Mucosa of stomach (tissue), 1 donor: Measurements from ENCODE around the gene PYHIN1.
"Not testable (repeated sequence)": the region's sequence is repeated elsewhere in the genome, so short reads cannot be mapped to it uniquely, and the experiment has no call there.

Experiments
- H3K27me3 ChIP-seq: one replicate; pipeline ENCODE4 v1.7.0; 2013; ENCODE audit warnings: mild to moderate bottlenecking, low read length; ENCODE audit not compliant: control insufficient read depth, insufficient read depth
- H3K36me3 ChIP-seq: one replicate; pipeline ENCODE4 v1.7.0; 2013; ENCODE audit warnings: low read length; ENCODE audit not compliant: control insufficient read depth, insufficient read depth
- H3K4me1 ChIP-seq: one replicate; pipeline ENCODE4 v1.7.0; 2013; ENCODE audit warnings: mild to moderate bottlenecking, low read length; ENCODE audit not compliant: control insufficient read depth, insufficient read depth
- H3K4me3 ChIP-seq: one replicate; pipeline ENCODE4 v1.7.0; 2013; ENCODE audit warnings: low read length
- H3K9ac ChIP-seq: one replicate; pipeline ENCODE4 v1.7.0; 2013; ENCODE audit warnings: mild to moderate bottlenecking, low read length, moderate library complexity
- H3K9me3 ChIP-seq: one replicate; pipeline ENCODE4 v1.7.0; 2013; ENCODE audit warnings: mild to moderate bottlenecking, low read length, moderate library complexity; ENCODE audit not compliant: control insufficient read depth
- donor health status: Pancreatic carcinoma.

PYHIN1 gene

GRCh38 chr1:159007726-159008125 is 76.4 kb downstream of the PYHIN1 start:
- no peaks in the 10 kb centered on the region for H3K36me3 ChIP-seq
- H3K9ac ChIP-seq, result no peak overlapping the region
- H3K4me3 ChIP-seq, result no peak overlapping the region
- H3K4me1 ChIP-seq, result peaks cover 10% of the 10 kb centered on the region
- no peaks in the 10 kb centered on the region for H3K9me3 ChIP-seq
- no peaks in the 10 kb centered on the region for H3K27me3 ChIP-seq

GRCh38 chr1:159008744-159009188 is 77.4 kb downstream of the PYHIN1 start:
- Histone ChIP-seq H3K9me3 (no peaks in the 10 kb centered on the region), H3K36me3 (no peaks in the 10 kb centered on the region), H3K9ac (no peak overlapping the region), H3K4me3 (no peak overlapping the region), H3K27me3 (no peaks in the 10 kb centered on the region), H3K4me1 (peaks cover 10% of the 10 kb centered on the region)

- no peaks in the 10 kb centered on the region for H3K27me3 ChIP-seq
- no peaks in the 10 kb centered on the region for H3K9me3 ChIP-seq
- H3K36me3 ChIP-seq, result no peaks in the 10 kb centered on the region
- no peak overlapping the region for H3K9ac ChIP-seq
- H3K4me3 ChIP-seq, result no peak overlapping the region
- H3K4me1 ChIP-seq, result peaks cover 10% of the 10 kb centered on the region
Measured at GRCh38 chr1:159009287-159009686, 77.9 kb downstream of the PYHIN1 start.

- no peaks in the 10 kb centered on the region for H3K9me3 ChIP-seq
- H3K4me1 ChIP-seq, result peaks cover 10% of the 10 kb centered on the region
- peak within 1 kb of the TSS; percentile 66 for H3K9ac ChIP-seq
- H3K27me3 ChIP-seq, result no peaks in the 10 kb centered on the region
- peak within 1 kb of the TSS; percentile 23 for H3K4me3 ChIP-seq
- H3K36me3 ChIP-seq, result no peaks in the 10 kb centered on the region
Measured at GRCh38 chr1:159009704-159010361, 78.5 kb downstream of the PYHIN1 start, which contains the start of gene IFI16. Gene IFI16 (plus strand): TSS chr1:159009907. CDS start chr1:159014681, 4,774 bp downstream.

- Histone ChIP-seq H3K9ac (peak overlapping the region; percentile 66), H3K4me1 (peaks cover 13% of the 10 kb centered on the region), H3K27me3 (no peaks in the 10 kb centered on the region), H3K4me3 (peak overlapping the region; percentile 23), H3K36me3 (no peaks in the 10 kb centered on the region), H3K9me3 (no peaks in the 10 kb centered on the region)
Measured at GRCh38 chr1:159010391-159010790, 79.0 kb downstream of the PYHIN1 start.

GRCh38 chr1:159011001-159011400 is 79.6 kb downstream of the PYHIN1 start:
- H3K36me3 ChIP-seq, H3K9me3 ChIP-seq, H3K27me3 ChIP-seq, H3K4me3 ChIP-seq: not testable (repeated sequence)
- Histone ChIP-seq H3K9ac (peak overlapping the region; percentile 66), H3K4me1 (peaks cover 11% of the 10 kb centered on the region)

GRCh38 chr1:159011751-159012150 is 80.4 kb downstream of the PYHIN1 start:
- Histone ChIP-seq H3K27me3 (no peaks in the 10 kb centered on the region), H3K9me3 (no peaks in the 10 kb centered on the region), H3K4me3 (no peak overlapping the region), H3K9ac (peak overlapping the region; percentile 1), H3K4me1 (peaks cover 5% of the 10 kb centered on the region), H3K36me3 (no peaks in the 10 kb centered on the region)

GRCh38 chr1:159012495-159012894 is 81.1 kb downstream of the PYHIN1 start:
- Histone ChIP-seq H3K9ac (no peak overlapping the region), H3K4me1 (peaks cover 5% of the 10 kb centered on the region), H3K9me3 (no peaks in the 10 kb centered on the region), H3K27me3 (no peaks in the 10 kb centered on the region), H3K4me3 (no peak overlapping the region), H3K36me3 (no peaks in the 10 kb centered on the region)

- no peaks in the 10 kb centered on the region for H3K27me3 ChIP-seq
- H3K4me1 ChIP-seq, result peaks cover 5% of the 10 kb centered on the region
- H3K9me3 ChIP-seq, result no peaks in the 10 kb centered on the region
- H3K9ac ChIP-seq, result no peak overlapping the region
- H3K36me3 ChIP-seq, result no peaks in the 10 kb centered on the region
- H3K4me3 ChIP-seq, result no peak overlapping the region
Measured at GRCh38 chr1:159014003-159014571, 82.7 kb downstream of the PYHIN1 start.

- no peak overlapping the region for H3K9ac ChIP-seq
- no peak overlapping the region for H3K4me3 ChIP-seq
- no peaks in the 10 kb centered on the region for H3K36me3 ChIP-seq
- H3K4me1 ChIP-seq, result peaks cover 5% of the 10 kb centered on the region
- no peaks in the 10 kb centered on the region for H3K9me3 ChIP-seq
- H3K27me3 ChIP-seq, result no peaks in the 10 kb centered on the region
Measured at GRCh38 chr1:159014851-159015250, 83.5 kb downstream of the PYHIN1 start.

- Histone ChIP-seq H3K36me3 (no peaks in the 10 kb centered on the region), H3K4me1 (peaks cover 5% of the 10 kb centered on the region), H3K9me3 (no peaks in the 10 kb centered on the region), H3K4me3 (no peak overlapping the region), H3K27me3 (no peaks in the 10 kb centered on the region), H3K9ac (no peak overlapping the region)
Measured at GRCh38 chr1:159015440-159015909, 84.1 kb downstream of the PYHIN1 start.

GRCh38 chr1:159023723-159024122 is 92.4 kb downstream of the PYHIN1 start:
- H3K27me3 ChIP-seq, result no peaks in the 10 kb centered on the region
- no peak overlapping the region for H3K9ac ChIP-seq
- no peak overlapping the region for H3K4me3 ChIP-seq
- H3K4me1 ChIP-seq, result no peaks in the 10 kb centered on the region
- H3K36me3 ChIP-seq, result no peaks in the 10 kb centered on the region
- H3K9me3 ChIP-seq, result no peaks in the 10 kb centered on the region
